DND-41 (cell line): ENCODE data around the gene RUNX1.

ENCODE experiments used
- ATAC-seq: fragments of 200-7000 bp; cut with Tn5 transposase; 3 replicates; pipeline ENCODE4 v1.9.1; 2021; ENCODE audit warnings: low read depth; ENCODE audit not compliant: insufficient read depth
- DNase-seq: peaks from one replicate; pipeline ENCODE4 v3.0.0-alpha.2; 2020
- H2AFZ ChIP-seq: 2 replicates; pipeline ENCODE4 v1.6.0; 2012; ENCODE audit warnings: low read depth, low read length
- H3K27ac ChIP-seq: 2 replicates; pipeline ENCODE4 v1.5.1; 2012; ENCODE audit warnings: low read length, inconsistent platforms
- H3K27me3 ChIP-seq: fragments of 200-600 bp; sonication (generic); 2 replicates; pipeline ENCODE4 v1.6.0; 2012; ENCODE audit warnings: low read length, mild to moderate bottlenecking, inconsistent platforms; ENCODE audit not compliant: insufficient read depth, poor library complexity
- H3K36me3 ChIP-seq: 2 replicates; pipeline ENCODE4 v1.5.1; 2012; ENCODE audit warnings: low read length, inconsistent platforms; ENCODE audit not compliant: insufficient read depth
- H3K4me1 ChIP-seq: 2 replicates; pipeline ENCODE4 v1.5.1; 2012; ENCODE audit warnings: mild to moderate bottlenecking, low read length; ENCODE audit not compliant: insufficient read depth
- H3K4me2 ChIP-seq: 2 replicates; pipeline ENCODE4 v1.6.0; 2012; ENCODE audit warnings: mild to moderate bottlenecking, moderate library complexity, low read length, inconsistent platforms; ENCODE audit not compliant: insufficient read depth
- H3K4me3 ChIP-seq, 2 experiments: fragments of 200-600 bp in 1 of 2; shearing (Covaris generic) in 1 of 2; 2 replicates each; pipeline ENCODE4 v1.5.1; 2012 to 2016; ENCODE audit warnings: inconsistent platforms in 2 of 2, low read length in 2 of 2, mild to moderate bottlenecking in 2 of 2, low read depth in 1 of 2, moderate library complexity in 1 of 2
- H3K79me2 ChIP-seq: 2 replicates; pipeline ENCODE4 v1.6.0; 2012; ENCODE audit warnings: low read length, inconsistent platforms; ENCODE audit not compliant: insufficient read depth
- H3K9ac ChIP-seq: 2 replicates; pipeline ENCODE4 v1.6.0; 2012; ENCODE audit warnings: low read depth, mild to moderate bottlenecking, inconsistent platforms, low read length, moderate library complexity
- H3K9me3 ChIP-seq: 2 replicates; pipeline ENCODE4 v1.5.1; 2012; ENCODE audit warnings: low read length, moderate library complexity, mild to moderate bottlenecking, inconsistent platforms; ENCODE audit not compliant: insufficient read depth, severe bottlenecking
- H4K20me1 ChIP-seq: 2 replicates; pipeline ENCODE4 v1.6.0; 2012; ENCODE audit warnings: low read length; ENCODE audit not compliant: insufficient read depth
- EZH2 ChIP-seq: IDR thresholded peaks from 3 replicates; pipeline ENCODE4 v1.6.1; 2012; ENCODE audit warnings: borderline replicate concordance, low read depth, mild to moderate bottlenecking, moderate library complexity, low read length, inconsistent platforms; ENCODE audit not compliant: severe bottlenecking
- TF ChIP-seq, protein P1 (sequence below): IDR thresholded peaks from 2 replicates; pipeline ENCODE4 v1.5.1; 2012; ENCODE audit warnings: borderline replicate concordance, low read length, moderate library complexity, mild to moderate bottlenecking; ENCODE audit not compliant: poor library complexity, severe bottlenecking; ENCODE audit errors: extremely low read depth

The RUNX1 gene

DNA sequence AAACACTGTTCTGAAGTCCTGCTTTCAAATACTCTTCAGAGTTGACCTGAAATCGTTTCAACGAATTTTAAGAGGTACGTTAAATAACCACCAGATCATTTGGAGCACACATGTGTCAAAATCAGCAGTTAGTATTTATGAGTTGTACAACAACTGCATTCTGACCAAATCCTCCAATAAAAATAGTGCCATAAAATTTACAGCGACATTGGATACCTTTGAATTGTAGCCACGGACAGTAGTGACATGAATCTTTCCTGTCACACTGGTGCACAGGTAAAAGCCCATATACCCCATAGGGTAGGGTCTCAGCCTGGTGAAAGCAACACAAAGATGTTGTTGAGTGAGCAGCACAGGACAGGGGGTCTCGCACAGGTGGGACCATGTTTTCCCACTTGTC, 258.8 kb downstream of the RUNX1 start:
- Histone ChIP-seq H2AFZ (no peak overlapping the region), H4K20me1 (peaks cover 19% of the 10 kb centered on the region), H3K4me2 (no peak overlapping the region), H3K4me1 (no peaks in the 10 kb centered on the region), H3K4me3 (no peak overlapping the region), H3K9ac (no peak overlapping the region), H3K9me3 (no peaks in the 10 kb centered on the region), H3K79me2 (no peaks in the 10 kb centered on the region), H3K36me3 (peaks cover 58% of the 10 kb centered on the region), H3K27ac (no peak overlapping the region), H3K27me3 (no peaks in the 10 kb centered on the region)
- no peak for DNase-seq
- no peak for ATAC-seq
- no peak for TF ChIP-seq EZH2

DNA sequence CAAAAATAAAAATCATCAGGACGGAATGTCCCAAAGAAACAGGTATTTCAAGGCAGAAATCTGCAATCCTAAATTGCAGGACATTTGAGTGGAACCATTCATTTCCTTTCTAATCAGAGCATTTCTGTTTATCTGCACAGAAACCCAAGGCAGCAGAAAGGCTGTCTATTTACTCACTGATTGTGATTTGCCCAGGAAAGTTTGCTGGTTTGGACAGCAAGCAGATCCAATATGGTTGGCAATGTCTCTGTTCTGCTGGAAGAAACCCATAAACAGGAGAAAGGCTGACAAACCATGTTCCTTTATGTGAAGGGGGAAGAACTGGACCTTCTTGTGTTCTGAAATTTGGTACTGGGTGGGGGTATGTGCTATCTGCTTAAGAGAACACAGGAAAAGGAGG, 260.2 kb downstream of the RUNX1 start:
- Histone ChIP-seq H4K20me1 (peaks cover 13% of the 10 kb centered on the region), H3K4me1 (no peaks in the 10 kb centered on the region), H3K27me3 (no peaks in the 10 kb centered on the region)

DNA sequence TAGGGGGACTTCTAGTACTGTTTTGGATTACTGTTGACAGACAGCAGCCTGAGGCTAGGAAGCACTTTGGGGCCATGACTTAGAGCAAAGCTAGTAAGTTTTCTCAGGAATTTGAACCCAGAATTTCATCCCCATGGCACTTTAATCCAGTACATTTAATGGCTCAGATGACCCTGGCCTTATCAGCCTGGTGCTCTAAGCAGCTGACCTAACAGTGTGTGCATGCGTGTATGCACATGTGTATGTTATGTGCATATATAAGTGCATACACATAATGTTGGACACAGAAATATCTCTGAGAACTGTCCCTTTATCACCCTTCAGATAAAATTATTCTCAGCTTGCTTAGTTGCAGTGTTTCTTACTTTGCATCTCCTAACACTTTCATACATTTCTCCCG, 265.3 kb downstream of the RUNX1 start:
- no peaks in the 10 kb centered on the region for H3K27me3 ChIP-seq
- no peaks in the 10 kb centered on the region for H3K79me2 ChIP-seq
- H3K9me3 ChIP-seq = no peaks in the 10 kb centered on the region
- no peak for TF ChIP-seq EZH2
- TF ChIP-seq, protein P1, sequence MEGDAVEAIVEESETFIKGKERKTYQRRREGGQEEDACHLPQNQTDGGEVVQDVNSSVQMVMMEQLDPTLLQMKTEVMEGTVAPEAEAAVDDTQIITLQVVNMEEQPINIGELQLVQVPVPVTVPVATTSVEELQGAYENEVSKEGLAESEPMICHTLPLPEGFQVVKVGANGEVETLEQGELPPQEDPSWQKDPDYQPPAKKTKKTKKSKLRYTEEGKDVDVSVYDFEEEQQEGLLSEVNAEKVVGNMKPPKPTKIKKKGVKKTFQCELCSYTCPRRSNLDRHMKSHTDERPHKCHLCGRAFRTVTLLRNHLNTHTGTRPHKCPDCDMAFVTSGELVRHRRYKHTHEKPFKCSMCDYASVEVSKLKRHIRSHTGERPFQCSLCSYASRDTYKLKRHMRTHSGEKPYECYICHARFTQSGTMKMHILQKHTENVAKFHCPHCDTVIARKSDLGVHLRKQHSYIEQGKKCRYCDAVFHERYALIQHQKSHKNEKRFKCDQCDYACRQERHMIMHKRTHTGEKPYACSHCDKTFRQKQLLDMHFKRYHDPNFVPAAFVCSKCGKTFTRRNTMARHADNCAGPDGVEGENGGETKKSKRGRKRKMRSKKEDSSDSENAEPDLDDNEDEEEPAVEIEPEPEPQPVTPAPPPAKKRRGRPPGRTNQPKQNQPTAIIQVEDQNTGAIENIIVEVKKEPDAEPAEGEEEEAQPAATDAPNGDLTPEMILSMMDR = no peak
- H3K4me1 ChIP-seq = no peaks in the 10 kb centered on the region
- no peaks in the 10 kb centered on the region for H3K36me3 ChIP-seq
- H3K4me2 ChIP-seq = no peak overlapping the region
- no peak overlapping the region for H3K9ac ChIP-seq
- no peak overlapping the region for H3K27ac ChIP-seq
- no peak for DNase-seq
- ATAC-seq = no peak
- no peak overlapping the region for H2AFZ ChIP-seq
- no peak overlapping the region for H3K4me3 ChIP-seq
- H4K20me1 ChIP-seq = no peaks in the 10 kb centered on the region

More for the DNA sequence above, 260.2 kb downstream of the RUNX1 start:
- H3K4me2 ChIP-seq = no peak overlapping the region
- peaks cover 45% of the 10 kb centered on the region for H3K36me3 ChIP-seq
- no peak overlapping the region for H3K4me3 ChIP-seq
- H2AFZ ChIP-seq = no peak overlapping the region
- H3K79me2 ChIP-seq = no peaks in the 10 kb centered on the region
- ATAC-seq (no peak), DNase-seq (no peak)
- TF ChIP-seq EZH2 = no peak
- TF ChIP-seq, protein P1 = no peak
- H3K9me3 ChIP-seq = no peaks in the 10 kb centered on the region
- no peak overlapping the region for H3K9ac ChIP-seq
- H3K27ac ChIP-seq = no peak overlapping the region

DNA sequence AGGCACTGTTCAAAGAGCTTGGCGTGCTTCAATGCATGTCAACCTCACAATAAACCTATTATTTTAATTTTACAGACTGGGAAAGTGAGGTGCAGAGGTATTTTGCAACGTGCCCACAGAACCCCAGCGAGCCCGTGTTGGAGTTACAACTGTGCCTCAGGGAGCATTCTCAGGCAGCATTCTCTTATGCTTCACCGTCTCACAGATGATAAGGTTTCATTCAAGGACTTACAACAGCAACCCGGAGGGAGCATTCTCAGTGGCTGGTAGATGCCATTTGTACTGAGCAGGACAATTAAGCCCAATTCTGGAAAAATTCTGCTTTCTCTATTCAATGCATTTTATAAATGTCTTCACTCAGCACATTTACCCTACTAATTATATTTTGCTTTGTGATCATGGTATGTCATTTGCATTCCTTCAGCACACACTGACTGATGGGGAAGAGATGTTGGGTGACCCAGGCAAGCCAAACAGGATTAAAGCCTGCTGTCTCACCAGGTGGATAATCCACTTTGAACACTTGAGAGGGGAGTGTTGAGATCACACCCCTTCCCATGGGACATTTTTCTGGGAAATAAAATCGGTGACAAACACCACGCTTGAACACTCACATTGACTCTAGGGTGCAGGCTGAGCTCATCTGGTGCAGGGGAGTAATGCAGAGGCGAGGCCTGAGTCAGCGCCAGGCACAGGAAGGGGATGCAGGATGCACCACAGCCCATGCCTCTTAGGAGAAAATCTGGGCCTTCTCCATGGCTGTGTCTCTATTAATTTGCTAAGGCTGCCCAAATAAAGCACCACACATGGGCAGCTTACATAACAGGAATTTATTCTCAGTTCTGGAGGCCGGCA, 266.4 kb downstream of the RUNX1 start:
- DNase-seq = no peak
- Histone ChIP-seq H3K4me3 (no peak overlapping the region), H3K4me1 (no peaks in the 10 kb centered on the region), H3K79me2 (no peaks in the 10 kb centered on the region), H3K9me3 (no peaks in the 10 kb centered on the region), H3K9ac (no peak overlapping the region), H3K36me3 (no peaks in the 10 kb centered on the region), H3K27ac (no peak overlapping the region), H4K20me1 (no peaks in the 10 kb centered on the region), H2AFZ (no peak overlapping the region), H3K27me3 (no peaks in the 10 kb centered on the region), H3K4me2 (no peak overlapping the region)
- no peak for ATAC-seq
- no peak for TF ChIP-seq EZH2
